Measurements from ENCODE around the gene GSTA5.
"Not testable (repeated sequence)": the region's sequence is repeated elsewhere in the genome, so short reads cannot be mapped to it uniquely, and the experiment has no call there.

The GSTA5 gene

GRCh38 chr6:52861151-52861550, 20.5 kb upstream of the GSTA5 start:
- not testable (repeated sequence) for H3K4me3 Mint-ChIP-seq; H3K4me1 Mint-ChIP-seq (ENCODE audit: low read depth); DNase-seq (ENCODE audit: low spot score); H3K27ac Mint-ChIP-seq; H3K36me3 Mint-ChIP-seq (ENCODE audit: low read depth); H3K9me3 Mint-ChIP-seq
- H3K27me3 Mint-ChIP-seq (ENCODE audit: low read depth): peaks cover 30% of the 10 kb centered on the region

GRCh38 chr6:52858416-52858815, 17.8 kb upstream of the GSTA5 start:
- no peaks in the 10 kb centered on the region for H3K9me3 Mint-ChIP-seq
- no peak overlapping the region for H3K4me3 Mint-ChIP-seq
- no peaks in the 10 kb centered on the region for H3K36me3 Mint-ChIP-seq (ENCODE audit: low read depth)
- H3K27ac Mint-ChIP-seq: no peak overlapping the region
- DNase-seq (ENCODE audit: low spot score): no peak
- no peaks in the 10 kb centered on the region for H3K4me1 Mint-ChIP-seq (ENCODE audit: low read depth)
- peaks cover 33% of the 10 kb centered on the region for H3K27me3 Mint-ChIP-seq (ENCODE audit: low read depth)

DNA sequence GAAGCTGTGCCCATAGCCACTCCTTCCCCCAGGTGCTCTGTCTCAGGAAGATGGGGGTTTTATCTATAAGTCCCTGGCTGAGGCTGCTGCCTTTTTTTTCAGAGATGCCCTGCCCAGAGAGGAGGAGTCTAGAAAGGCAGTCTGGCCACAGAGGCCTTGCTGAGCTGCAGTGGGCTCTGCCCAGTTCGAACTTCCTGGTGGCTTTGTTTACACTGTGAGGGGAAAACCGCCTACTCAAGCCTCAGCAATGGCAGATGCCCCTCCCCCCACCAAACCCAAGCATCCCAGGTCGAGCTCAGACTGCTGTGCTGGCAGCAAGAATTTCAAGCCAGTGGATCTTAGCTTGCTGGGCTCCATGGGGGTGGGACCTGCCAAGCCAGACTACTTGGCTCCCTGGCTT, 15.5 kb upstream of the GSTA5 start:
- H3K4me3 Mint-ChIP-seq; H3K9me3 Mint-ChIP-seq; H3K4me1 Mint-ChIP-seq (ENCODE audit: low read depth); H3K36me3 Mint-ChIP-seq (ENCODE audit: low read depth); DNase-seq (ENCODE audit: low spot score); H3K27ac Mint-ChIP-seq: not testable (repeated sequence)
- H3K27me3 Mint-ChIP-seq (ENCODE audit: low read depth): peaks cover 36% of the 10 kb centered on the region

GRCh38 chr6:52849137-52849536, 8.5 kb upstream of the GSTA5 start:
- Mint-ChIP-seq H3K36me3 (ENCODE audit: low read depth) (no peaks in the 10 kb centered on the region), H3K4me3 (no peak overlapping the region), H3K27me3 (ENCODE audit: low read depth) (peaks cover 22% of the 10 kb centered on the region), H3K27ac (no peak overlapping the region), H3K9me3 (no peaks in the 10 kb centered on the region), H3K4me1 (ENCODE audit: low read depth) (no peaks in the 10 kb centered on the region)
- no peak for DNase-seq (ENCODE audit: low spot score)

DNA sequence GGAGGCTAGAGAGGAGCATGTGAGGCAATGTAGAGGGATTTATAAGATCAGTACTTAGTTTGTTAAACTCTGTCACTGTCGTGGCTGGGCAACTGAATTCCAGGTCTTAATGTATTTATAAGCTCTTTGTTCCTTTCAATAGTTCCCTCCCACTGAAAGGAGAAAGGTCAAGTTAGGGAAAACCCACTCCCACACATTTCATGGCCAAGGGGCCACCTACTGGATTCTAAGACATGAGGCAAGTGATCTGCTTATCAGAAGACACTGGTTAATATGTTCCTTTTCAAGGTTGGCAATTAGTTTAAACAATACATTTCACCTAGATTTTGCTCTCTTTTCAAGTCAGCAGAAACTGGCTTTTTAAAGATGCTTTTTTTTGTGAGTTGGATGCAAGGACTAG, 5.4 kb upstream of the GSTA5 start:
- Mint-ChIP-seq H3K4me3 (no peak overlapping the region), H3K4me1 (ENCODE audit: low read depth) (no peaks in the 10 kb centered on the region), H3K36me3 (ENCODE audit: low read depth) (no peaks in the 10 kb centered on the region), H3K27ac (no peak overlapping the region), H3K9me3 (no peaks in the 10 kb centered on the region), H3K27me3 (ENCODE audit: low read depth) (peaks cover 12% of the 10 kb centered on the region)
- no peak for DNase-seq (ENCODE audit: low spot score)

- Mint-ChIP-seq H3K4me3 (no peak overlapping the region), H3K9me3 (no peaks in the 10 kb centered on the region), H3K4me1 (ENCODE audit: low read depth) (no peaks in the 10 kb centered on the region), H3K27me3 (ENCODE audit: low read depth) (peaks cover 11% of the 10 kb centered on the region), H3K27ac (no peak overlapping the region), H3K36me3 (ENCODE audit: low read depth) (no peaks in the 10 kb centered on the region)
- DNase-seq (ENCODE audit: low spot score): no peak
Measured at GRCh38 chr6:52843605-52844004, 3.0 kb upstream of the GSTA5 start.

DNA sequence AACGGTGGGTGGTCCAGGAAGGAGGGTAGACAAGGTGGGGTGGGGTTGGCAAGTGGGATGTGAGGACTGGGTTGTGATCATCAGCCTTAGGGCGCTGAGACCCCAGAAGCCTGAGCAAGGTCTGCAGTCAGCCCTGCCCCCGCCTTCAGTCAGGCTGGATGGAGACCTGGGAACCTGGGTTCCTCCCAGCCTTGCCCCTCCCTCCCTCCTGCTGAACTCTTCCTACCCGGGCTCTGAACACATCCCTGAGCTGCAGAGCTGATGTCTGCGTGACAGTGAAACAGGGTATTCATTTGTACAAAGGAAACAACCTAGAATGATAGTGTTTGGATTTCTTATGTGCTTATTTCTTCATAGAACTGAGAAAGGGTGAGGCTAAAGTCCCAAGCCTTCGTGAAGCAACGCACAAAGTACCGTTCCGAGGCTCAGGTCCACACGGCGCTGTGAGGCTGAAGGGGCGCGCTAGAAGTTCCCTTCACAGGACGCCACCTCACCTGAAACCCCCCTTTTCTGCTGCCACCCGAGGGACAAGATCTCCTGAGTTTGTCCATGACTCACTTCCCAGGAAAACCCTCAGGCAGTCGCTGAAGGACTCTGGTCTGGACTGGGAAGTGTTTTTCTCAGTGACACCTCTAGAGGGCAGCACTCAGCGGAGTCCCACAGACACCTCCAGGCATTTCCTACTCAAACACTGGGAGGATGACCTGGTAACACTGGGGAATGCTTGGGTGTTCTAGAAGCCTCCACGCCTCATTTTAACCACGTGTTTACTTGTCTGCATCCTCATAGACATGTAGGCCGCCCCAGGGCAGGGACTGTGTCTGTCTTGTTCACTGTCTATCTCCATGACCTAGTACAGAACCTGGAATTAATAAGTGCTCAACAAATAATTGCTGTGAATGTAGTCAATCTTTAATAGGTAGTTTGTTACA, 1.2 kb downstream of the GSTA5 start:
- Mint-ChIP-seq H3K9me3 (no peaks in the 10 kb centered on the region), H3K4me1 (ENCODE audit: low read depth) (no peaks in the 10 kb centered on the region), H3K4me3 (no peak overlapping the region), H3K36me3 (ENCODE audit: low read depth) (no peaks in the 10 kb centered on the region), H3K27me3 (ENCODE audit: low read depth) (peaks cover 30% of the 10 kb centered on the region), H3K27ac (no peak overlapping the region)
- DNase-seq (ENCODE audit: low spot score): peak; percentile 39

DNA sequence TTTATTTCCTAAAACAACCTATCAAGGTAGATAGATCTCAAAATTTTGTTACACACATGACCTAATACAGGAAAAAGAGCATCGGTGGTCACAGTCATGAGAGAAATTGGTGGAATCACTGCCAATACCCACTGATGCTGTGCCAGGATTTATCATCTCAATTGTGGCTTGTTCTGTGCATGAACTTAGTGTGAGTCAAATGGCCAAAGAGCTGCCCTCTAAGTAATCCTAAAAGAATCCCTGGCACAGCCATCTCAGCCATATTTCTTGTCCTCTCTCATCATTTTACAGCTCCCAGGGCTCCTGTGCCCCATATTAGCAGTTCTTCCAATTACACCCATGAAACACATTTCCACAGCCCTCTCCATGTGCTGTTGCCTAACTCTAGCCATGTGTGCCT, 6.1 kb downstream of the GSTA5 start:
- peaks cover 23% of the 10 kb centered on the region for H3K27me3 Mint-ChIP-seq (ENCODE audit: low read depth)
- no peak for DNase-seq (ENCODE audit: low spot score)

DNA sequence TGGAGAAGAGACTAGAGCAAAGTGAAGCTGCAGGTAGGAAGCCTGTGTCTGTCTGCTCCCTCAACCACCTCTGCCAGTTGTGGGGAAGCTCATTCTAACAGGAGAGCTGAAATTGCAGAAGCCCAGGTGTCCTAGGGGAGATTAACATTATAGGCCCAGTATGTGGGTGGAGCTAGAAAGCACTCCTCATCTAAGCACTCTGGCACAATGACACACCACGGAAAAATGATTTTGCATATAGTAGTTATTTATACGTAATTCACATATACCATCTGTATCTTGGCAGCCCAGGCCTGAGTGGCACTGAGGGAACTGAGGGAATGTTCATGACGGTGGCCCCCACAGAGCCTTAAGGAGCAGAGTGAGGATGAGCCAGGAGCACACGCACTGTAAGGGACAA, 9.7 kb downstream of the GSTA5 start:
- H3K27me3 Mint-ChIP-seq (ENCODE audit: low read depth): peaks cover 14% of the 10 kb centered on the region
- H3K4me1 Mint-ChIP-seq (ENCODE audit: low read depth); H3K27ac Mint-ChIP-seq; H3K36me3 Mint-ChIP-seq (ENCODE audit: low read depth); H3K9me3 Mint-ChIP-seq; H3K4me3 Mint-ChIP-seq; DNase-seq (ENCODE audit: low spot score): not testable (repeated sequence)

More for the DNA sequence above, 6.1 kb downstream of the GSTA5 start:
- Mint-ChIP-seq H3K27ac (no peak overlapping the region), H3K4me1 (ENCODE audit: low read depth) (no peaks in the 10 kb centered on the region), H3K9me3 (no peaks in the 10 kb centered on the region), H3K36me3 (ENCODE audit: low read depth) (no peaks in the 10 kb centered on the region), H3K4me3 (no peak overlapping the region)

DNA sequence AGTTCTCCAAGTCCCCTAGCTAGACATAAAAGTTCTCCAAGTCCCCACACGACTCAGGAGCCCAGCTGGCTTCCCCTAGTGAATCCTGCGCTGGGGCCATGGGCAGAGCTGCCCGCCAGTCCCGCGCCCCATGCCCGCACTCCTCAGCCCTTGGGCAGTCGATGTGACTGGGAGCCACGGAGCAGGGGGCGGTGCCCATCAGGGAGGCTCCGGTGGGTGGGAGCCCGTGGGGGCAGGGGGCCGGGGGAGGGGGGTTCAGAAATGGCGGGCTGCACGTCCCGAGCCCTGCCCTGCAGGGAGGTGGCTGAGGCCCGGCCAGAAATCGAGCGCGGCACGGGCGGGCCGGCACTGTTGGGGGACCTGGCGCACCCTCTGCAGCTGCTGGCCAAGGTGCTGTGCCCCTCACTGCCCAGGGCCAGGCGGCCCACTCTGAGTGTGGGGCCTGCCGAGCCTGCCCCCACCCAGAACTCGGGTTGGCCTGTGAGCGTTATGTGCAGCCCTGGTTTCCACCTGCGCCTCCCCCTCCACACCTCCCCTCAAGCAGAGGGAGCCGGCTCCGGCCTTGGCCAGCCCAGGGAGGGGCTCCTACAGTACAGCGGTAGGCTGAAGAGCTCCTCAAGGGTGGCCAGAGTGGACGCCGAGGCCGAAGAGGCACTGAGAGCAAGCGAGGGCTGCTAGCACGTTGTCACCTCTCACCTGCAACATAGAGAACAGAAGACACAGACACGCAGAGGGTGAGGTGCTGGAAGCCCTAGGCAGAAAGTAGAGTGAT, 11.4 kb downstream of the GSTA5 start:
- H3K36me3 Mint-ChIP-seq (ENCODE audit: low read depth): no peaks in the 10 kb centered on the region
- H3K27me3 Mint-ChIP-seq (ENCODE audit: low read depth): peaks cover 3% of the 10 kb centered on the region
- H3K9me3 Mint-ChIP-seq: no peaks in the 10 kb centered on the region
- no peak overlapping the region for H3K4me3 Mint-ChIP-seq
- no peak for DNase-seq (ENCODE audit: low spot score)
- no peak overlapping the region for H3K27ac Mint-ChIP-seq
- H3K4me1 Mint-ChIP-seq (ENCODE audit: low read depth): no peaks in the 10 kb centered on the region

GRCh38 chr6:52828621-52829020, 12.0 kb downstream of the GSTA5 start:
- not testable (repeated sequence) for H3K4me3 Mint-ChIP-seq; H3K9me3 Mint-ChIP-seq; H3K36me3 Mint-ChIP-seq (ENCODE audit: low read depth); H3K4me1 Mint-ChIP-seq (ENCODE audit: low read depth); H3K27ac Mint-ChIP-seq; H3K27me3 Mint-ChIP-seq (ENCODE audit: low read depth); DNase-seq (ENCODE audit: low spot score)

- H3K4me1 Mint-ChIP-seq (ENCODE audit: low read depth); H3K9me3 Mint-ChIP-seq; H3K36me3 Mint-ChIP-seq (ENCODE audit: low read depth); DNase-seq (ENCODE audit: low spot score); H3K27ac Mint-ChIP-seq; H3K4me3 Mint-ChIP-seq; H3K27me3 Mint-ChIP-seq (ENCODE audit: low read depth): not testable (repeated sequence)
Measured at GRCh38 chr6:52827073-52827783, 13.4 kb downstream of the GSTA5 start.

DNA sequence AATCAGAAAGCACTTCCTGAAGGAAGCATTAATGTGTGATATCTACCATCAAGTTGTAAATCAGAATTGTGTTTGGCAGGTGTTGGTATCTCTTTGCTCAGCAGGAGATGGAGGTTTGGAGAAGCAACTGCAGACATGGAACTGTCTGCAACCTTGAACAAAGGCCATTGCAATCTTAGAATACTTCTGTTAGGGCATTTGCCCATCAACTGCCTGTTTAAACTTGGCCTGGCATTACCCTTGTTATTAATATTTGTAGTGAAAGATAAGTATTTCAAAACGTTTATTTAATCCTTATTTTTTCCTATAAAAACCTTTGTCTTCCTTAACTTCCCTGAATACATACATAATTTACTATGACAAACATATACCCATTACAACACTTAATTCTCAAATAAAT, 14.1 kb downstream of the GSTA5 start:
- DNase-seq (ENCODE audit: low spot score): no peak
- peaks cover 3% of the 10 kb centered on the region for H3K27me3 Mint-ChIP-seq (ENCODE audit: low read depth)
- H3K36me3 Mint-ChIP-seq (ENCODE audit: low read depth): no peaks in the 10 kb centered on the region
- H3K27ac Mint-ChIP-seq: no peak overlapping the region
- no peak overlapping the region for H3K4me3 Mint-ChIP-seq
- peaks cover 5% of the 10 kb centered on the region for H3K9me3 Mint-ChIP-seq
- H3K4me1 Mint-ChIP-seq (ENCODE audit: low read depth): no peaks in the 10 kb centered on the region

DNA sequence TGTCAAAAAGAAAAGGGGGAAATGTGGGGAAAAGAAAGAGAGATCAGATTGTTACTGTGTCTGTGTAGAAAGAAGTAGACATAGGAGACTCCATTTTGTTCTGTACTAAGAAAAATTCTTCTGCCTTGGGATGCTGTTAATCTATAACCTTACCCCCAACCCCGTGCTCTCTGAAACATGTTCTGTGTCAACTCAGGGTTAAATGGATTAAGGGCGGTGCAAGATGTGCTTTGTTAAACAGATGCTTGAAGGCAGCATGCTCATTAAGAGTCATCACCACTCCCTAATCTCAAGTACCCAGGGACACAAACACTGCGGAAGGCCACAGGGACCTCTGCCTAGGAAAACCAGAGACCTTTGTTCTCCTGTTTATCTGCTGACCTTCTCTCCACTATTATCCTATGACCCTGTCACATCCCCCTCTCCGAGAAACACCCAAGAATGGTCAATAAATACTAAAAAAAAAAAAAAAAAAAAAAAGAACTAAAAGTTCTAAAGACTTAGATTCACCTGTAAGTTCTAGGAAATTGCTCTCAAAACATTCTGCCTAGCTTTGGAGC, 14.6 kb downstream of the GSTA5 start:
- H3K27ac Mint-ChIP-seq; H3K4me1 Mint-ChIP-seq (ENCODE audit: low read depth); H3K9me3 Mint-ChIP-seq; H3K27me3 Mint-ChIP-seq (ENCODE audit: low read depth); H3K36me3 Mint-ChIP-seq (ENCODE audit: low read depth); DNase-seq (ENCODE audit: low spot score); H3K4me3 Mint-ChIP-seq: not testable (repeated sequence)
